OCI-LY7 (cell line): ENCODE results near the gene TRPM3. TPM values are rescaled to one million over a fixed set of nuclear protein-coding genes. Genes with fewer than 3 reads are reported as not detected.

ENCODE experiments used
- BruUV-seq: library from RNA; stranded (reverse); fragments of 400-500 nt; replicated peaks from 2 replicates; lab custom pipeline; 2021; lab: Mats Ljungman, UMichigan
- CTCF ChIA-PET: fragments of 300-600 bp; sonication (Branson Sonifier 250); formaldehyde crosslinking; loops from one replicate; lab custom pipeline; 2022; ENCODE audit warnings: antibody characterized with exemption; ENCODE audit not compliant: unreplicated experiment; lab: Charles Lee
- POLR2A ChIA-PET: fragments of 300-600 bp; sonication (Branson Sonifier 250); formaldehyde crosslinking; loops from one replicate; lab custom pipeline; 2022; ENCODE audit warnings: antibody characterized with exemption; lab: Charles Lee
- DNase-seq: peaks from one replicate; pipeline ENCODE4 v3.0.0-alpha.2; 2015; ENCODE audit warnings: low spot score
- H2AFZ ChIP-seq: fragments of 200-600 bp; sonication (generic), shearing (Covaris generic); 2 replicates; pipeline ENCODE4 v1.6.1; 2014; ENCODE audit warnings: mild to moderate bottlenecking, antibody characterized with exemption, low read length, moderate library complexity
- H3K27ac ChIP-seq: fragments of 200-600 bp; sonication (generic); 2 replicates; pipeline ENCODE4 v1.5.1; 2014; ENCODE audit warnings: mixed run types, low read depth, mild to moderate bottlenecking, moderate library complexity, low read length, inconsistent platforms; ENCODE audit not compliant: poor library complexity, severe bottlenecking
- H3K36me3 ChIP-seq: fragments of 200-600 bp; sonication (generic); 2 replicates; pipeline ENCODE4 v1.6.1; 2014; ENCODE audit warnings: mild to moderate bottlenecking, antibody characterized with exemption, low read length, moderate library complexity, mixed read lengths; ENCODE audit not compliant: insufficient read depth
- H3K4me1 ChIP-seq: fragments of 200-600 bp; sonication (generic); 2 replicates; pipeline ENCODE4 v1.5.1; 2014; ENCODE audit warnings: mild to moderate bottlenecking, low read length; ENCODE audit not compliant: insufficient read depth, poor library complexity, severe bottlenecking
- H3K4me2 ChIP-seq: fragments of 200-600 bp; sonication (generic); 2 replicates; pipeline ENCODE4 v1.6.1; 2014; ENCODE audit warnings: mild to moderate bottlenecking, low read length
- H3K4me3 ChIP-seq: fragments of 200-600 bp; sonication (generic); 2 replicates; pipeline ENCODE4 v1.5.1; 2014; ENCODE audit warnings: mild to moderate bottlenecking, low read depth, low read length; ENCODE audit not compliant: poor library complexity, severe bottlenecking
- H3K79me2 ChIP-seq: fragments of 200-600 bp; sonication (generic); 2 replicates; pipeline ENCODE4 v1.6.1; 2016; ENCODE audit warnings: low read depth, mild to moderate bottlenecking, low read length, moderate library complexity, mixed read lengths; ENCODE audit not compliant: insufficient read depth
- H3K9me2 ChIP-seq: fragments of 200-600 bp; sonication (generic); 2 replicates; pipeline ENCODE4 v1.6.1; 2016; ENCODE audit warnings: mild to moderate bottlenecking, low read length, mixed read lengths; ENCODE audit not compliant: insufficient read depth
- H3K9me3 ChIP-seq: fragments of 200-600 bp; sonication (generic); 2 replicates; pipeline ENCODE4 v1.6.1; 2014; ENCODE audit warnings: mild to moderate bottlenecking, mixed run types, low read length, mixed read lengths
- H4K20me1 ChIP-seq: fragments of 200-600 bp; sonication (generic); 2 replicates; pipeline ENCODE4 v1.6.1; 2014; ENCODE audit warnings: mild to moderate bottlenecking, antibody characterized with exemption, low read length, moderate library complexity, mixed read lengths; ENCODE audit not compliant: insufficient read depth
- CTCF ChIP-seq: fragments of 200-600 bp; sonication (generic); conservative IDR thresholded peaks from 2 replicates; pipeline ENCODE4 v1.5.1; 2014; ENCODE audit warnings: mild to moderate bottlenecking, antibody characterized with exemption, low read length, moderate library complexity, mixed read lengths
- EZH2phosphoT487 ChIP-seq: fragments of 200-600 bp; sonication (generic); IDR thresholded peaks from 2 replicates; pipeline ENCODE4 v1.6.1; 2018; ENCODE audit warnings: low read depth, borderline replicate concordance, mild to moderate bottlenecking, mixed run types, antibody characterized with exemption, low read length, moderate library complexity, mixed read lengths
- intact Hi-C: fragments of 100-400 bp; cut with micrococcal nuclease; formaldehyde crosslinking; loops from one replicate; pipeline ENCODE4 v1.10.0; 2022; ENCODE audit not compliant: unreplicated experiment
- total RNA-seq, 2 experiments: library from RNA; depleted of rRNA in 1 of 2; stranded (reverse); fragments of >200 nt in 1 of 2; shearing (Covaris generic) in 1 of 2; gene quantifications; 2 replicates each; pipeline ENCODE4 v1.2.3, GENCODE V29; 2014 to 2022

TRPM3 gene
- total RNA-seq, 2 experiments from 2014 or later: not detected

DNA sequence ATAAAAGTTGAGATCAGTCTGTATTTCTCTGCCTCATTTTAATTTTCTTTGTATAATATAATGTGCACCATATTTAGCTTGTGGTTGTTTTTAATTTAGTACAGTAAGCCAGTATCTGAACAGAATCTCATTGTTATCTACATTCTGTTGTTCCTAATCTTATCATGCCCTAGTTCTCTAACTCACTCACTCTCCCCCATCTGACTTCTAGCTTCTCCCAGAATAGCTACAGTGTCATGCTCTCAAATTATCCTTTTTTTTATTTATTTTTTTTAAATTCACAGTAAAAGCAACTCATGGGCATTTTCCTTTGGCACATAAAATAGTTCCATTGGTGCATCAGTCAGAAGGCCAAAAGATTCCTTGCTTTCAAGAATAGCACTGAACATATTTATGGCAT lies 156.6 kb downstream of the TRPM3 start:
- TF ChIP-seq CTCF (no peak), EZH2phosphoT487 (no peak)
- Histone ChIP-seq H3K79me2 (no peaks in the 10 kb centered on the region), H4K20me1 (no peaks in the 10 kb centered on the region), H3K4me3 (no peak overlapping the region), H3K4me2 (no peak overlapping the region), H3K27ac (no peak overlapping the region), H3K9me3 (no peaks in the 10 kb centered on the region), H2AFZ (no peak overlapping the region), H3K9me2 (no peaks in the 10 kb centered on the region), H3K36me3 (no peaks in the 10 kb centered on the region), H3K4me1 (no peaks in the 10 kb centered on the region)
- DNase-seq: no peak
- intact Hi-C loops: no loop called here
- BruUV-seq: no TSS peak
- CTCF ChIA-PET: no interaction called here
- POLR2A ChIA-PET: no interaction called here

- no peaks in the 10 kb centered on the region for H3K9me3 ChIP-seq
- no peaks in the 10 kb centered on the region for H3K4me1 ChIP-seq
- intact Hi-C loops: no loop called here
- no peaks in the 10 kb centered on the region for H4K20me1 ChIP-seq
- BruUV-seq: no TSS peak
- H2AFZ ChIP-seq: no peak overlapping the region
- no peak overlapping the region for H3K4me2 ChIP-seq
- CTCF ChIA-PET: no interaction called here
- H3K36me3 ChIP-seq: no peaks in the 10 kb centered on the region
- no peaks in the 10 kb centered on the region for H3K79me2 ChIP-seq
- no peak for DNase-seq
- H3K9me2 ChIP-seq: no peaks in the 10 kb centered on the region
- no peak overlapping the region for H3K4me3 ChIP-seq
- no peak overlapping the region for H3K27ac ChIP-seq
- POLR2A ChIA-PET: no interaction called here
- TF ChIP-seq EZH2phosphoT487 (no peak), CTCF (no peak)
Measured at GRCh38 chr9:70963554-70963953, 157.9 kb downstream of the TRPM3 start.

- no TSS peak for BruUV-seq
- H3K4me2 ChIP-seq: no peak overlapping the region
- CTCF ChIA-PET: no interaction called here
- no peak overlapping the region for H3K4me3 ChIP-seq
- no peaks in the 10 kb centered on the region for H3K4me1 ChIP-seq
- TF ChIP-seq CTCF: no peak
- no peak for TF ChIP-seq EZH2phosphoT487
- no peak overlapping the region for H2AFZ ChIP-seq
- no peak for DNase-seq
- H3K36me3 ChIP-seq: no peaks in the 10 kb centered on the region
- no peaks in the 10 kb centered on the region for H3K9me2 ChIP-seq
- H3K27ac ChIP-seq: no peak overlapping the region
- intact Hi-C loops: no loop called here
- H3K9me3 ChIP-seq: no peaks in the 10 kb centered on the region
- H4K20me1 ChIP-seq: no peaks in the 10 kb centered on the region
- H3K79me2 ChIP-seq: no peaks in the 10 kb centered on the region
- POLR2A ChIA-PET: no interaction called here
Measured at GRCh38 chr9:70962761-70963440, 158.5 kb downstream of the TRPM3 start.
